Subcutaneous adipose tissue (tissue), 4 donors: Measurements from ENCODE around the gene PRDM16. TPM values are rescaled to one million over a fixed set of nuclear protein-coding genes. Genes with fewer than 3 reads are reported as not detected.

Experiments used
- total RNA-seq, 4 donors: library from RNA; depleted of rRNA; stranded (reverse); fragments of >200 nt; gene quantifications; one replicate each; pipeline ENCODE4 v1.1.0, GENCODE V29; 2016
- TF ChIP-seq, protein P1 (sequence below): fragments of 450-650 bp; IDR thresholded peaks from one replicate; pipeline ENCODE4 v1.5.1; 2016; ENCODE audit warnings: low read depth, mild to moderate bottlenecking, control low read depth, antibody characterized with exemption, moderate library complexity

Gene PRDM16
- 1 to 10 TPM in 3 of 4 donors, under 1 TPM in 1; 0.82 to 1.7 (median 1.1) TPM for total RNA-seq

DNA sequence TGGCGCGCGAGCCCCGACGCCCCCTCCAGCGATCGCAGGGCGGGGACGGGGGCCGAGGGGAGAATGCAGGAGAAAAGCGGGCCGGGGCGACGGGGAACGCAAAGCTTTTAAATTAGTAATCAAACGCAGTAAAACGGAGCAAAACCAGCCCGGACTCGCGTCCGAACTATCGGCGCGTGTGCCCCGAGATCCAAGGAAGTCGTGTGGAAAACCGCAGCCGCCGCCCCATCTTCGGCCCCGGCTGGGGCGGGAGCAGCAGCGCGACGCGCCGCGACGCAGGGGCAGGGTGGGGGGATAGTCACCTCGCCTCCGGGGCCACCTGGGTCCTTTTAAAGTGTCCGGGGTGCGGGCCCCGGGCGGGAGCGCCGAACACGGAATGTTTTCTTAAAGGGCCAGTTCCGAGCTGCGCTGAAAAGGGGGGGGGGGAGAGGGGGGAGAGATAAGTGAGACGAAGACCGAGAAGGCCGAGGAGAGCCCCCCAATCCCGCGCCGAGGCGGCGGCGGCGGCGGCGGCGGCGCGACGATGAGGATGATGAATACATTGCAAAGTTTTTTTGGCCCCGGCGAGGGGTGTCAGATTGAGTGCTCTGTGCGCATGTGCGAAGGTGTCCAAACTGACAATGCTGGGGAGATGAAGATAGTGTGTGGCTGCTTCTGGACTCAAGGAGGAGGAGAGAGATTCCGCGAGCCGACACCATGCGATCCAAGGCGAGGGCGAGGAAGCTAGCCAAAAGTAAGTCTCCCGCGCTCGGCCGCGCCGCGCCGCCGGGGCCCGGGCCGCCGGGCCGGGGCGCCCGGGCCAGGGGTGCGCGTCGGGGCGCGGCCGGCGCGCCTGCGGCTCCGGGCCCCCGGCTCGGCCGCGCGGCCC, at the start of gene PRDM16:
Gene PRDM16 (plus strand): TSS at position 640 of the 868 bp plus-strand sequence. CDS start 57 bp downstream, at position 697.
- TF ChIP-seq, protein P1, sequence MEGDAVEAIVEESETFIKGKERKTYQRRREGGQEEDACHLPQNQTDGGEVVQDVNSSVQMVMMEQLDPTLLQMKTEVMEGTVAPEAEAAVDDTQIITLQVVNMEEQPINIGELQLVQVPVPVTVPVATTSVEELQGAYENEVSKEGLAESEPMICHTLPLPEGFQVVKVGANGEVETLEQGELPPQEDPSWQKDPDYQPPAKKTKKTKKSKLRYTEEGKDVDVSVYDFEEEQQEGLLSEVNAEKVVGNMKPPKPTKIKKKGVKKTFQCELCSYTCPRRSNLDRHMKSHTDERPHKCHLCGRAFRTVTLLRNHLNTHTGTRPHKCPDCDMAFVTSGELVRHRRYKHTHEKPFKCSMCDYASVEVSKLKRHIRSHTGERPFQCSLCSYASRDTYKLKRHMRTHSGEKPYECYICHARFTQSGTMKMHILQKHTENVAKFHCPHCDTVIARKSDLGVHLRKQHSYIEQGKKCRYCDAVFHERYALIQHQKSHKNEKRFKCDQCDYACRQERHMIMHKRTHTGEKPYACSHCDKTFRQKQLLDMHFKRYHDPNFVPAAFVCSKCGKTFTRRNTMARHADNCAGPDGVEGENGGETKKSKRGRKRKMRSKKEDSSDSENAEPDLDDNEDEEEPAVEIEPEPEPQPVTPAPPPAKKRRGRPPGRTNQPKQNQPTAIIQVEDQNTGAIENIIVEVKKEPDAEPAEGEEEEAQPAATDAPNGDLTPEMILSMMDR = no peak

DNA sequence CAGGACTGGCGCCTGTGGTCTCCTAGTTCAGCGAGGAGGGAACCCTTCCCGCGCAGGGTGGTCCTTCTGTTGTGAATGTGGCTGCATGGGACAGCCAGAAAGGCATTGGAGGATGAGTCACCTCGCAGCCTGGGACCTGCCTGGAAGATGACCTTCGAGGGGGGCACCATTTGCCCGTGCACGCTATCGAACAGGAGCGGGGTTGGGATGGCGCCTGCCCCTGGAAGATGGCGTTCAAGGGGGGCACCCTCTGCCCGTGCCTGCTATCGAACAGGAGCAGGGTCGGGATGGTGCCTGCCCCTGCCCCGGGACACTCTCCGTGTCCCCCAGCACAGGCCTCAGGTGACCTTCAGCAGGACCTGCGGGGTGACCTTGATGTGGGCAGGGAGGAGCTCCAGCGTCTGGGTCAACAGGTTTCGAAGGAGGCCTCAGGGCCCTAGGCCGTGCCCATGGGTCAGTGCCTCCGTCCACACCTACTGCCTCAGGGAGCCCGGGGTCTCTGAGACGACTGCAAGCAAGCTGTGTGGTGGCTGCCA, 49.4 kb upstream of the PRDM16 start:
- TF ChIP-seq, protein P1 = no peak

DNA sequence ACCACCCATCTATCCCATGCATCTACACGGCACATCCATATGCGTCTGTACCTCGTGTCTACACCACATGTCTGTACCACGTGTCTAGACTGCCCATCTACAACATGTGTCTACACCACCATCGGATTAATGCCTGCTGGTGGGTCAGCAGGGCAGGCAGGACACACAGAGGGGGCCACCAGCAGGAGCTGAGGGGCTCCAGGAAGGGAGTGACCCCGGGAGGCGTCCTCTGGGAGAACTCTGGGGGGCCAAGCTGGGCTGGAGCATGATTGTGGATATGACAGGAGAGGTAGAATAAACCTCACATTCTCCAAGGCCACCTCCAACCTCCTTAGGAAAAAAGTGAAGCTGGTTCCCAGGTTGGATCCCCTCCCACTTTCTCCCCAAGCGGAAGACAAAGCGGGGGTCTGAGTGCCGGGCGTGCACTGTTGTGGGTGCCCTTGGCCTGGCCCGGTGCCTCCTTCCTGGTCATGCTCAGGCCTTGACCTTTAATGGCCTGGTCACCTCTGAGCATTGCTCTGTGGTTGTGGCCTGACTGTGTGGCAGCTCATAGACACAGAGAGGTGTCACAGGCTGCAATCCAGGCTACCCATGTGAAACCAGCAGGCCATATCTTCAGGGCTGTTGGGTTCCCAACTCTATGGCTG, 48.6 kb upstream of the PRDM16 start:
- TF ChIP-seq, protein P1 = no peak

DNA sequence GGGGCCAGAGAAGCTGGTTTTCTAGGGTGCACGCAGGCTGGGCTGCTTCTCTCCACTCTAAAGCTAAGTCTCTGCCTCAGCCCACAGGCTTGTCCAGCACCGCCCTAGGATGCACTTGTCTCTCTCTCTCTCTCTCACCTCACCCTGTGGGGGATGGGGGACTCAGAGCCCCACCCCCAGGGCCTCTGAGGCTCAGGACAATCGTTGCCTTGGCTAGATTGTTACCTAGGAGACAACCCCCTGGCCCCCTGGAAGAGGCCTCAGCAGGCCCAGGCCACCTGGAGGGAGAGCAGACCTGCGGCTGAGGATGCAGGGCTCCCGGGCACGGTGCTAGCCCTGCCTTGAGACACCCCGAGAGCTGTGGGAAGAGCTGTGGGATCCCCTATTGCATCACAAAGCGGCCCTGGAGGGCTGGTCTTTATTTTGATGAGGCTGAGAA, 47.8 kb upstream of the PRDM16 start, which contains the start of gene ACTRT2:
Gene ACTRT2 (plus strand): TSS at position 235 of the 439 bp plus-strand sequence. CDS start 220 bp downstream, outside the sequence.
- TF ChIP-seq, protein P1 = no peak

DNA sequence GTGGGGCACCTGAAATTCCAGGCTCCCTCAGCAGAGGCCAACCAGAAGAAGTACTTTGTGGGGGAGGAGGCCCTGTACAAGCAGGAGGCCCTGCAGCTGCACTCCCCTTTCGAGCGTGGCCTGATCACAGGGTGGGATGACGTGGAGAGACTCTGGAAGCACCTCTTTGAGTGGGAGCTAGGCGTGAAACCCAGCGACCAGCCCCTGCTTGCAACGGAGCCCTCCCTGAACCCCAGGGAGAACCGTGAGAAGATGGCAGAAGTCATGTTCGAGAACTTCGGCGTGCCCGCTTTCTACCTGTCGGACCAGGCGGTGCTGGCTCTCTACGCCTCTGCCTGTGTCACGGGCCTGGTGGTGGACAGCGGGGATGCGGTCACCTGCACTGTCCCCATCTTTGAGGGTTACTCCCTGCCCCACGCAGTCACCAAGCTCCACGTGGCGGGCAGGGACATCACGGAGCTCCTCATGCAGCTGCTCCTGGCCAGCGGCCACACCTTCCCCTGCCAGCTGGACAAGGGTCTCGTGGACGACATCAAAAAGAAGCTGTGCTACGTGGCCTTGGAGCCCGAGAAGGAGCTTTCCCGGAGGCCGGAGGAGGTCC, 47.1 kb upstream of the PRDM16 start:
- TF ChIP-seq, protein P1 = no peak

DNA sequence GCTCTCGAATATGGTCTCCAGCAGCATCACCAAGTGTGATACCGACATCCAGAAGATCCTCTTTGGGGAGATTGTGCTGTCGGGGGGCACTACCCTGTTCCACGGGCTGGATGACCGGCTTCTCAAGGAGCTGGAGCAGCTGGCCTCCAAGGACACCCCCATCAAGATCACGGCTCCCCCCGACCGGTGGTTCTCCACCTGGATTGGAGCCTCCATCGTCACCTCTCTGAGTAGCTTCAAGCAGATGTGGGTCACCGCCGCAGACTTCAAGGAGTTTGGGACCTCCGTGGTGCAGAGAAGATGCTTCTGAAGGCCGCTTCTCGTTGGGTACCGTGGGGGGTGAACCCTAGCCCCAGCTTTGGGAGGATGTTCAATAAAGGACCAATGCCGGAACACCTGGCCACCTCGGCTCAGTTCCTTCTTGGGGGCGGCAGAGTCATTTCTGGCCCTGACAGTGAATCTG, 46.5 kb upstream of the PRDM16 start:
- TF ChIP-seq, protein P1 = no peak
